Stimulated activated CD4-positive, alpha-beta T cell treated with anti-CD3 and anti-CD28 coated beads, Interleukin-2, amount 100 ng/mL, for 4 hours (primary cell): ENCODE data around the gene ZHX3.

Experiments
- DNase-seq: peaks from one replicate; pipeline ENCODE4 v3.0.0-alpha.2; 2020; ENCODE audit warnings: low read depth

Gene ZHX3

DNA sequence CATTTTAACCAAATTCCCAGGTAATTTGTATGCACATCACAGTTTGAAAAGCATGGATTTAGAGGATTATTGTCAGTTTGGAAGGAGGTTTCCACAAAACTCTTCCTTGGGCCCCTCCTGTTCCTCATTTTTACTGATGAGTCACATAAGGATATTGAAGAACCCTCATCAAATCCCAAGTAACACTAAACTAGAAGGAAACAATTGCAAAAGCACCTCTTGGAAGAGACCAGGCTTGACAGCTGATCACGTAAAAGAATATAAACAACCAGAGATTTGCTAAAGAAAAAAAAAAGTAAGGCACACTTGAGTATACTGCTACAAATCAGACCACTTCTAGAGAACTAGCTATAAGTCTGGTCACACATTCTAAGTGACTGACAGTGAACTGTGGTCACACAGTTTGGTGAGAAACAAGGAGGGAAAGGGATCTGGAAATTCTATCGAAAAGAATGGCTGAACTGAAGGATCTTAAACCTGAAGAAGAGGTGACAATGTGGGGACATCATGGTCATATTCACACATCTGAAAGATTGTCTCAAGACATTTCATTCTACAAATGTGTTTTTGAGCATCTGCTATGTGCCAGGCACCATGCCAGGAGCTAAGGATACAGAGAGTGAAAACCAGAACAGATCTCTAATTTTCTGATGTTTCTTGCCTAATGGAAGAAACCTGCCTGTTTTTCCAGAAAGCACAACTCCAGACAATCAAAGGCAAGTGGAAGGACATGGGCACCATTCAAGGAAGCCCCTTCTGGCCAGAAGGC lies 24.1 kb downstream of the ZHX3 start:
- no peak for DNase-seq

- no peak for DNase-seq
Observed at GRCh38 chr20:41290804-41291389, 26.6 kb downstream of the ZHX3 start.

DNA sequence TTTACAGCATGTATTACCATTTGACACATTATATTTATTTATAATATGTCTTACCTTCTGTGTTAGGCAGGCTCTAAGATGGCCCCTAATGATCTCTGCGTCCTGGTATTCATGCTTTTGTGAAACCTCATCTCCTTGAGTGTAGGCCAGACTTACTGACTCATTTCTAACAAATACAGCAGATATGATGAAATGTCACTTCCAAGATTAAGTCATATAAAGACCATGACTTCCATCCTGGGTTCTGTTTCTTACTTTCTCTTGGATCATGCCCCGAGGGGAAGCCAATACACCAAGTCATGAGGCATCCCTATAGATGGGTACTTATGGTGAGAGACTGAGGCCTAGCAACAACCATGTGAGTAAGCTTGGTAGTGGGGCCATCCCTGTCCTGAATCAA lies 30.2 kb downstream of the ZHX3 start:
- DNase-seq: no peak

DNA sequence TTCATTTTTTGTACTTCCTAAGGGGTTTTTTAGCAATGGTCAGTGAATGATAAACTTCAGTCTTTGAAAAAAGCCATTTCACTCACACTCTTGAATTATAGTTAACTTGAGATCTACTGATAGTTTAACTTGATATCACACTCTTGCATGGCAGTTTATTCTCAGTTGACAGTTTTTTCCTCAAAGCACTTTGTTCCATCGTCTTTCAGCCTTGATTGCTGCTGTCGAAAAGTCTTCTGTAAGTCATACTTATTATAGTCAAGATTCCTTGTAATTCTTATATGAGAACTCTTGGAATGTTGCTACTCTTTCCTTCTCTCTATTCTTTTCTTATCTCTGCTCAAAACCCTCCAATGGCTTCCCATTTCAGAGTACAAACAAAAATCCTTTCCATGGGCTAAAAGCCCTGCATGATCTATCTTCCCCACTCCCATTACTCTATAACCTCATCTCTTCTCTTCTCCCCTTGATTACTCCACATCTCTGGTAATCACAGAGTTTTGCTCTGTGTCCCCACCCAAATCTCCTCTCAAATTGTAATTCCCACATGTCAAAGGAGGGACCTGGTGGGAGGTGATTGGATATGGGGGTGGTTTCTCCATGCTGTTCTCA lies 31.2 kb downstream of the ZHX3 start:
- no peak for DNase-seq

- DNase-seq: no peak
Observed at GRCh38 chr20:41279546-41280225, 37.8 kb downstream of the ZHX3 start.

DNA sequence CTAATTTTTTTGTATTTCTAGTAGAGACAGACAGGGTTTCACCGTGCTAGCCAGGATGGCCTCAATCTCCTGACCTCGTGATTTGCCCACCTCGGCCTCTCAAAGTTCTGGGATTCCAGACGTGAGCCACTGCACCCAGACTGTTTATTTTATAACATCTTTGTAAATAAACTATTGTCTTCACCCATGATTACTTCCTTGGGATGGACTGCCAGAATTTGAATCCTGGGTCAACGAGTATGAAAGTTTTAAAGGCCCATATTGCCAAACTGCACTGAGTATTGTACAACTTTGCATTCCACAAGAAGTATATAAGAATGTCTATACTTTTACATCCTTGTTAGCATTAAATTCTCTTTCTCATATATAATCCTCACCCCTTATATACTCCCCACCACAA lies 38.6 kb downstream of the ZHX3 start:
- no peak for DNase-seq

- DNase-seq: no peak
Observed at GRCh38 chr20:41277049-41277448, 40.5 kb downstream of the ZHX3 start.

DNA sequence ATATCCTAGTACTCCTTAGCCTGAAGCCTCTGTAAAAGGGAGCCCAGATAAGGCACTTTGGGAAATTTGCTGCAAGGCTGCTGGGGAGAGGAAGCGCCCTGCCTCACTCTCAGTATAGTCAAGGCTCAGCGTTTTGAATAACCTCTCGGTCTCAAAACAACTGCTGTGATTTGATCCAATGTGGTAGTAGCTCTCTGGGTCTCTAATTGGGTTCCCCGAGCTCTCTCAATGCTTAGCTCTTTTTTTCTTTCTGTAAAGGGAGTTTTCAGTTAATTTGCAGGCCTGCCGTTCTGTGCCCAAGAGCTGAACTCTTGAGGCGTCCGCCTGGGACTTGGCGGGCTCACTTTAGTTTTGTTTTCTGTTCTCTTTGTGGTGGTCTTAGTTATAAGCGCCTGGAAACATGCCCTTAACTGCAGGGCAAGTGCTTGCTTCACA lies 41.2 kb downstream of the ZHX3 start:
- DNase-seq: no peak

DNA sequence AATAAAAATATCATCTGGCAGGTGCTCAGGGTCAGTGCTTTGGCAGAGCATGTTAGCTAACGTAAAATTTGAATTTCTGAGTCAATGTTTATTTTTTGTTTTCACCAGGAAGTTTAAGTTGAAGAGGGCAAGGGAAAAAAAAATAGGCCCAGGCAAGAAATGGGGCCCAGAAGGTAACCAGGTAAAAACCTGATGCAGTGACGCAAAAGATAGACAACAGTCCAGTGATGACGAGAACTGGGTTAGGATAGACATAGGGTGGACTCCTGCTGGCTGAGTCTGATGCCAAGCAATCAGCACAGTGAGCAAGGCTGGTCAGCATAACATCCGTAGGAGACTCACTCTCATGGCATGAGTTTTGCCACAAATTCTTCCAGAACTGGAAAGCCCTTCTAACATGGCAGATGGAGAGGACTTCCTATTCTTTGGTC lies 42.2 kb downstream of the ZHX3 start:
- no peak for DNase-seq

- DNase-seq: no peak
Observed at GRCh38 chr20:41274152-41274551, 43.4 kb downstream of the ZHX3 start.

DNA sequence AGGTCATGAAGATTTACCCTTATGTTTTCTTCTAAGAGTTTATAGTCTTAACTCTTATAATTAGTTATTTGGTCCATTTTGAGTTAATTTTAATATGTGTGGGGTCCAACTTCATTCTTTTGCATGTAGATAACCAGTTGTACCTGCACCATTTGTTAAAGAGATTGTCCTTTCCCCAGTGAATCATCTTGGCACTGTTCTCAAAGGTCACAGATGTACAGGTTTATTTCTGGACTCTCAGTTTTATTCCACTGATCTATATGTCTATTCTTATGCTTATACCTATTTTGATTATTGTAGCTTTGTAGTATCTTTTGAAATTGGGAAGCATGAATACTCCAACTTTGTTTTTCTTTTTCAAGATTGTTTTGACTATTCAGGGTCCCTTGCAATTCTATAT lies 44.1 kb downstream of the ZHX3 start:
- no peak for DNase-seq

DNA sequence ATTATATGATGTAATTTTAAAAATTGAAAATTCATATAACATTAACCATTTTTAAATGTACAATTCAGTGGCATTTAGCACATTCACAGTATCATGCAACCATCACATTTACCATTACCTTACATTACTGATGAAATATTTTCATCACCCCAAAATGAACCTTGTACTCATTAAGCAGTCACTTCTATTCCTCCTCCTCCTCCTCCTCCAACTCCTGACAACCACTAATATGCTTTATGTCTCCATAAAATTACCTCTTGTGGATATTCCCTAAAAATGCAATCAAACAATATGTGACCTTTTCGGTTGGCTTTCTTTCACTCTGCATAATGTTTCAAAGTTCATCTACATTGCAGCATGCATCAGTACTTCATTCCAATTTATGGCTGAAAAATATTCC lies 45.2 kb downstream of the ZHX3 start:
- no peak for DNase-seq

- DNase-seq: no peak
Observed at GRCh38 chr20:41268917-41269652, 48.4 kb downstream of the ZHX3 start.

GRCh38 chr20:41268402-41268801 lies 49.1 kb downstream of the ZHX3 start:
- no peak for DNase-seq

GRCh38 chr20:41265938-41266337 lies 51.6 kb downstream of the ZHX3 start:
- no peak for DNase-seq

- no peak for DNase-seq
Observed at GRCh38 chr20:41264819-41265218, 52.7 kb downstream of the ZHX3 start.

- no peak for DNase-seq
Observed at GRCh38 chr20:41261790-41262717, 55.5 kb downstream of the ZHX3 start.

DNA sequence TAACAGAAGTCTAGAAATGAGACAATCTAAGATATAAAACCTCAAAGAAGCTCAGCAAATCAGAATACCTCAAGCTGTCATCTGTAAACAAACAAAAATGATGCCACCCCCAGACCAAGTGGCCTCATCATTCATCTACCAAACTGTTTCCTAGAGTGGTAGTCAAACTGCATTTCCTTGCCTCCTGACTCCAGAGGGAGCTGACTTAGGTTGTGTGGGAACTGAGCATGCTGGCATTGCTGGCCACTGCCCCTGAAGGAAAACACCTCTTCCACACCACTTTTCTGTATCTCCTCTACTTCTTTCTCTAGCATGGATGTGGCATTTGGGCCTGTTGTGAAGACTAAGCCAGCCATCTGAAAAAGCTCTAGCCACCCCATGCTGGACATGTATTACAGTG lies 56.3 kb downstream of the ZHX3 start:
- DNase-seq: no peak

GRCh38 chr20:41260734-41261220 lies 56.8 kb downstream of the ZHX3 start:
- DNase-seq: no peak

DNA sequence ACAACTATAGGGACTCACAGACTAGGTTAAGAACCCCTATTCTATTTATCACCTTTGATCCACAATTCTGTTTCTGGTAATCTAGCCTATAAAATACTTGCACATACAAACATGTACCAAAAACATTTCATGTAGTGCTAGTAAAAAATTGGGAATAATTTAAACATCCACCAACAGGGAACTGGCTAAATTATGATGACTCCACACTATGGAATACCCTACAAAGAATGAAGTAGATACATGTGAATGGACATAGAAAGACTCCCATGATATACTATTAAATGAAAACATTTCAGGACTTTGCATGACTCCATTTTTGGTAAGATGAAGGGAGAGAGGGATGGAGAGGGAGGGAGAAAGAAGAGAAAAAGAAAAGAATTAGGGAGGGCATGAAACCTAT lies 58.2 kb downstream of the ZHX3 start:
- DNase-seq: no peak

- no peak for DNase-seq
Observed at GRCh38 chr20:41258474-41258873, 59.1 kb downstream of the ZHX3 start.
